IMR-90 (cell line): ENCODE data around the gene APOBR. TPM values are rescaled to one million over a fixed set of nuclear protein-coding genes. Genes with fewer than 3 reads are reported as not detected.
"Not testable (repeated sequence)": the region's sequence is repeated elsewhere in the genome, so short reads cannot be mapped to it uniquely, and the experiment has no call there.

Experiments used
- ATAC-seq: fragments of 200-7000 bp; cut with Tn5 transposase; 2 replicates; pipeline ENCODE4 v1.9.1; 2020; ENCODE audit warnings: low read depth, mild to moderate bottlenecking, moderate library complexity
- BruUV-seq: library from RNA; stranded (reverse); fragments of 400-500 nt; replicated peaks from 2 replicates; lab custom pipeline; 2021; lab: Mats Ljungman, UMichigan
- CTCF ChIA-PET: fragments of 300-600 bp; formaldehyde crosslinking; extraction: SDS; loops from one replicate; lab custom pipeline; 2021; ENCODE audit warnings: antibody characterized with exemption; lab: Yijun Ruan, JAX
- POLR2A ChIA-PET: fragments of 300-600 bp; sonication (Branson Sonifier 250); formaldehyde crosslinking; loops from one replicate; lab custom pipeline; 2022; ENCODE audit warnings: antibody characterized with exemption; ENCODE audit not compliant: unreplicated experiment; lab: Charles Lee
- DNase-seq: peaks from one replicate; pipeline ENCODE4 v3.0.0; 2013
- H2AFZ ChIP-seq: replicated peaks from 2 replicates; pipeline ENCODE3; 2013; ENCODE audit warnings: low read length, mild to moderate bottlenecking; ENCODE audit not compliant: poor library complexity
- H2AK5ac ChIP-seq: 2 replicates; pipeline ENCODE4 v1.6.1; 2013; ENCODE audit warnings: low read depth, low read length, inconsistent platforms
- H2AK9ac ChIP-seq: replicated peaks from 2 replicates; pipeline ENCODE3; 2013; ENCODE audit warnings: mild to moderate bottlenecking, low read depth, low read length, moderate library complexity; ENCODE audit not compliant: poor library complexity
- H2BK120ac ChIP-seq: 2 replicates; pipeline ENCODE4 v1.6.1; 2013; ENCODE audit warnings: low read depth, low read length, inconsistent platforms
- H2BK15ac ChIP-seq: 3 replicates; pipeline ENCODE4 v1.6.1; 2013; ENCODE audit warnings: low read depth, low read length, inconsistent platforms
- H2BK20ac ChIP-seq: 2 replicates; pipeline ENCODE4 v1.6.1; 2013; ENCODE audit warnings: low read depth, mild to moderate bottlenecking, inconsistent platforms, low read length, moderate library complexity
- H2BK5ac ChIP-seq: 2 replicates; pipeline ENCODE4 v1.6.1; 2013; ENCODE audit warnings: mild to moderate bottlenecking, low read depth, low read length, inconsistent platforms; ENCODE audit not compliant: poor library complexity, severe bottlenecking
- H3K14ac ChIP-seq: replicated peaks from 2 replicates; pipeline ENCODE4 v1.6.1; 2013; ENCODE audit warnings: low read depth, low read length, inconsistent platforms
- H3K18ac ChIP-seq: 2 replicates; pipeline ENCODE4 v1.6.1; 2013; ENCODE audit warnings: low read depth, low read length, control low read depth
- H3K23ac ChIP-seq: 2 replicates; pipeline ENCODE4 v1.6.1; 2013; ENCODE audit warnings: low read depth, low read length, inconsistent platforms
- H3K27ac ChIP-seq: 2 replicates; pipeline ENCODE4 v1.5.1; 2013; ENCODE audit warnings: mild to moderate bottlenecking, control low read depth, low read length; ENCODE audit not compliant: insufficient read depth
- H3K27me3 ChIP-seq: 2 replicates; pipeline ENCODE4 v1.6.1; 2013; ENCODE audit warnings: low read length; ENCODE audit not compliant: control insufficient read depth, insufficient read depth
- H3K36me3 ChIP-seq: 2 replicates; pipeline ENCODE4 v1.6.1; 2013; ENCODE audit warnings: low read length, mixed read lengths; ENCODE audit not compliant: control insufficient read depth, insufficient read depth
- H3K4ac ChIP-seq: 2 replicates; pipeline ENCODE4 v1.6.1; 2013; ENCODE audit warnings: low read depth, low read length, inconsistent platforms
- H3K4me1 ChIP-seq: 2 replicates; pipeline ENCODE4 v1.6.1; 2013; ENCODE audit warnings: low read length, mixed read lengths; ENCODE audit not compliant: control insufficient read depth, insufficient read depth
- H3K4me2 ChIP-seq: 2 replicates; pipeline ENCODE4 v1.6.1; 2013; ENCODE audit warnings: low read depth, mild to moderate bottlenecking, control low read depth, low read length, moderate library complexity
- H3K4me3 ChIP-seq: 2 replicates; pipeline ENCODE4 v1.5.1; 2013; ENCODE audit warnings: low read depth, mild to moderate bottlenecking, control low read depth, low read length, moderate library complexity; ENCODE audit not compliant: insufficient read depth
- H3K56ac ChIP-seq: 2 replicates; pipeline ENCODE4 v1.6.1; 2013; ENCODE audit warnings: low read length, inconsistent platforms; ENCODE audit not compliant: insufficient read depth; ENCODE audit errors: extremely low read depth
- H3K79me1 ChIP-seq, 2 experiments: 2 replicates each; pipeline ENCODE4 v1.6.1; 2013; ENCODE audit warnings: low read length in 2 of 2, inconsistent platforms in 1 of 2, low read depth in 1 of 2
- H3K9ac ChIP-seq: 2 replicates; pipeline ENCODE4 v1.6.1; 2013; ENCODE audit warnings: low read depth, low read length, control low read depth
- H3K9me1 ChIP-seq: 2 replicates; pipeline ENCODE4 v1.6.1; 2013; ENCODE audit warnings: low read length, inconsistent platforms; ENCODE audit not compliant: insufficient read depth
- H3K9me3 ChIP-seq: 2 replicates; pipeline ENCODE4 v1.6.1; 2013; ENCODE audit warnings: low read length; ENCODE audit not compliant: control insufficient read depth, insufficient read depth
- H4K20me1 ChIP-seq: 2 replicates; pipeline ENCODE4 v1.6.1; 2013; ENCODE audit warnings: low read length, inconsistent platforms; ENCODE audit not compliant: insufficient read depth
- H4K5ac ChIP-seq: 2 replicates; pipeline ENCODE4 v1.6.1; 2013; ENCODE audit warnings: mild to moderate bottlenecking, low read depth, low read length, control low read depth
- H4K8ac ChIP-seq, 2 experiments: 2 replicates each; pipeline ENCODE4 v1.6.1; 2013; ENCODE audit warnings: low read depth in 2 of 2, low read length in 2 of 2, control low read depth in 1 of 2, inconsistent platforms in 1 of 2
- H4K91ac ChIP-seq: 2 replicates; pipeline ENCODE4 v1.6.1; 2013; ENCODE audit warnings: low read depth, low read length, inconsistent platforms; ENCODE audit not compliant: insufficient read depth
- WGBS, 2 experiments: methylation state at CpG; one replicate each; pipeline versions ENCODE4 v1.1.5 to v1.1.7; 2013; ENCODE audit warnings: missing lambda C conversion rate in 2 of 2; ENCODE audit not compliant: insufficient read length in 1 of 2; ENCODE audit errors: extremely low coverage in 2 of 2; 5-methylcytosine and 5-hydroxymethylcytosine counted together
- dilution Hi-C: fragments of 300-500 bp; cut with HindIII; formaldehyde crosslinking; loops from one replicate; pipeline ENCODE4 v1.14.3; 2018; ENCODE audit warnings: low sequenced_read_pairs; ENCODE audit not compliant: unreplicated experiment
- in situ Hi-C: fragments of 300-500 bp; cut with MboI; formaldehyde crosslinking; loops from 3 replicates; pipeline ENCODE4 v1.14.3; 2019; ENCODE audit warnings: low sequenced_read_pairs, inconsistent platforms, mixed read lengths
- intact Hi-C: fragments of 100-400 bp; cut with micrococcal nuclease; formaldehyde crosslinking; loops from 2 replicates; pipeline ENCODE4 v1.10.0; 2022
- polyA plus RNA-seq, 3 experiments: library from polyadenylated mRNA; depleted of rRNA; stranded (reverse); fragments of >200 nt; gene quantifications; 2 replicates each; pipeline ENCODE4 v1.2.3, GENCODE V29; 2012; ENCODE audit warnings: low replicate concordance in 1 of 3
- total RNA-seq: library from RNA; depleted of rRNA; stranded (reverse); fragments of >200 nt; gene quantifications from 2 replicates; pipeline ENCODE4 v1.2.3, GENCODE V29; 2012

Gene APOBR
- total and polyA plus RNA-seq, 2 of the 4 experiments (the other 2 are of a cell fraction): not detected

DNA sequence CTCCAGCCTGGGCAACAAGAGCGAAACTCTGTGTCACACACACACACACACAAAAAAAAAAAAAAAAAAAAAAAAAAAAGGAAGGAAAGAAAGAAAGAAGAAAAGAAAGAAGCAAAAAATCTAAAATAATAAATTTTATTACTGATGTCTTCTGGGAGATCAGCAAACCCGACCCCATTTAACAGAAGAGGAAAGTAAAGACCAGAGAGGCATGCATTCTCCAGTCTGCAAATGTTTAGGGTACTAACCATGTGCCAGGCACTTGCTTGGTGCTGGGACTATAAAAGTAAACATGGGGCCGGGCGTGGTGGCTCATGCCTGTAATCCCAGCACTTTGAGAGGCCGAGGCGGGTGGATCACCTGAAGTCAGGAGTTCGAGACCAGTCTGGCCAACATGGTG lies 51.5 kb downstream of the APOBR start:
- in situ Hi-C loops (loop anchor here (10.0 kb wide), 1 partner anchor 221 kb away; no protein-coding TSS in a partner anchor), intact Hi-C loops (loop anchor here (2.0 kb wide), 1 partner anchor 273 kb away; no protein-coding TSS in a partner anchor)
- H3K79me1 ChIP-seq, H3K23ac ChIP-seq, ATAC-seq, H3K27ac ChIP-seq, H4K20me1 ChIP-seq, H4K91ac ChIP-seq, H4K8ac ChIP-seq, H2AK9ac ChIP-seq, H3K9me3 ChIP-seq, H3K56ac ChIP-seq, H3K9ac ChIP-seq, H3K4me3 ChIP-seq, dilution Hi-C loops, H4K5ac ChIP-seq, DNase-seq, H3K14ac ChIP-seq, H2BK5ac ChIP-seq, H3K4ac ChIP-seq, H3K27me3 ChIP-seq, CTCF ChIA-PET, H2BK120ac ChIP-seq, H3K9me1 ChIP-seq, H3K4me2 ChIP-seq, H2AK5ac ChIP-seq, BruUV-seq, H3K36me3 ChIP-seq, H3K4me1 ChIP-seq, H3K18ac ChIP-seq, H2BK20ac ChIP-seq, H2BK15ac ChIP-seq, H2AFZ ChIP-seq: not testable (repeated sequence)
- WGBS, 2 experiments: no CpG with 5 or more reads among the region's 7 CpGs
- POLR2A ChIA-PET: interaction anchor here (0.6 kb wide), 1 partner anchor 40 kb away, joined by 4 read pairs; no protein-coding TSS in a partner anchor
